Left forelimb (tissue), 1 donor: ENCODE measurements around the gene HBZ.
A peak's percentile ranks its signal among the peaks of the same experiment; 100 is the strongest.
"Not testable (repeated sequence)": the region's sequence is repeated elsewhere in the genome, so short reads cannot be mapped to it uniquely, and the experiment has no call there.

Source experiments
- DNase-seq: peaks from one replicate; pipeline ENCODE4 v3.0.0-alpha.2; 2018; ENCODE audit warnings: low spot score

Gene HBZ

GRCh38 chr16:179211-180092 is 27.0 kb downstream of the HBZ start:
- no peak for DNase-seq

- no peak for DNase-seq
Observed at GRCh38 chr16:180101-180675, 27.7 kb downstream of the HBZ start, which contains the start of gene HBQ1. Gene HBQ1 (plus strand): TSS chr16:180459. CDS start chr16:180487, 28 bp downstream.

DNA sequence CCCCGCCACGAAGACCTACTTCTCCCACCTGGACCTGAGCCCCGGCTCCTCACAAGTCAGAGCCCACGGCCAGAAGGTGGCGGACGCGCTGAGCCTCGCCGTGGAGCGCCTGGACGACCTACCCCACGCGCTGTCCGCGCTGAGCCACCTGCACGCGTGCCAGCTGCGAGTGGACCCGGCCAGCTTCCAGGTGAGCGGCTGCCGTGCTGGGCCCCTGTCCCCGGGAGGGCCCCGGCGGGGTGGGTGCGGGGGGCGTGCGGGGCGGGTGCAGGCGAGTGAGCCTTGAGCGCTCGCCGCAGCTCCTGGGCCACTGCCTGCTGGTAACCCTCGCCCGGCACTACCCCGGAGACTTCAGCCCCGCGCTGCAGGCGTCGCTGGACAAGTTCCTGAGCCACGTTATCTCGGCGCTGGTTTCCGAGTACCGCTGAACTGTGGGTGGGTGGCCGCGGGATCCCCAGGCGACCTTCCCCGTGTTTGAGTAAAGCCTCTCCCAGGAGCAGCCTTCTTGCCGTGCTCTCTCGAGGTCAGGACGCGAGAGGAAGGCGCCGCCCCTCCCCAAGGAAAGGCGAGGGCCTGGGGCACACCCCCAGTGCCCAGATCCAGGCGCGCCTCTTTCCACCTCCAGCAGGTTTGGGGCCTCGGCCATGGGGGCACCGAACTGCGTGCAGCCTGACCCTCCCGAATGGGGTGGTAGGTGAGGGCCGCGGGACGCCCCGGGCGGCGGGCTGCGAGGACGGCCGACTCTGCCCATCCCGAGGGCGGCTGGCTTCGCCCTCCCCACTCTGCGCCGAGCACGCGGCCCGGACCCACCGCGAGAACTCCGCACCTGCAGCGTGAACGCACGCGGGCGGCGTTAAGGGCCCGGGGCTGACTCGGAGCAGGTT is 28.5 kb downstream of the HBZ start:
- no peak for DNase-seq

DNA sequence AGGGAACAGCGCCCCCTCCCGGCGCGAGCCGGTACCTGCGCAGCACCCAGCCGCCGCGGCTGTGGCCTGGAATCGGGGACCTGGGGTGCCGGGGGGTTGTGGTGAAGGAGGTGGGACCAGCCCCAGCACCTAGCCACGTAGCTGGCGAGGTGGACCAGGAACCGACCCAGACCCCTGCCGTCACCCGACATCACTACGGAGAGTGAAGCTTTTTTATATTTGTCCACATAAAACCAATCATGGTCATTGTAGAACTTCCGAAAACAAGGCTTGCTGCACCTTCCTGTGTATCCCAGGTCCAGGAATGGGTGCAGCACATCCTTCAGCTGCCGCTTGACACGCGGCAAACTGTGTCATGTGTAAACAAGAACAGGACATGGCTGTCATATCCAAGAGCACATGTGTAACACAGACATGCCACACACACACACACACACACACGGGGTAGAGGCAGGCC is 29.1 kb downstream of the HBZ start:
- peak; percentile 85 for DNase-seq

- DNase-seq, result no peak
Observed at GRCh38 chr16:183005-183404, 30.6 kb downstream of the HBZ start.

GRCh38 chr16:185213-185612 is 32.8 kb downstream of the HBZ start:
- no peak for DNase-seq

DNA sequence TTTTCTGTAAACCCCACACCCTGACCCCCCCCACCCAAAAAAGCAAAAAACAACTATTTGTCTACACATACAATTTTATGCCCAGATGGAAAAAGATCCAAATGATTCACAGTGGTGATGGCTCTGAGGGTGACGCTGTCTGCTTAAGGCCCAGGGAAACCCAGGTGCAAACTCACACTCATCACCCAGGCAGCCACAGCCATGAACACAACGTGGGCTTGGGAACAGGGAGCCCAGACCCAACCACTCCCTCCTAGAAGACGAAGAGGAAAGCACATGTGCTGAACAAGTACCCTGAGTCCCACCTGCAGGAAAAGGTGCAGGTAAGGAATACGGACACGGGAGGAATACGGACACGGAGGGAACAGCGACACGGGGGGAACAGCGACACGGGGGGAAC is 33.2 kb downstream of the HBZ start:
- no peak for DNase-seq

GRCh38 chr16:187330-187729 is 34.9 kb downstream of the HBZ start:
- DNase-seq, result no peak

GRCh38 chr16:188674-189073 is 36.2 kb downstream of the HBZ start:
- DNase-seq, result no peak

DNA sequence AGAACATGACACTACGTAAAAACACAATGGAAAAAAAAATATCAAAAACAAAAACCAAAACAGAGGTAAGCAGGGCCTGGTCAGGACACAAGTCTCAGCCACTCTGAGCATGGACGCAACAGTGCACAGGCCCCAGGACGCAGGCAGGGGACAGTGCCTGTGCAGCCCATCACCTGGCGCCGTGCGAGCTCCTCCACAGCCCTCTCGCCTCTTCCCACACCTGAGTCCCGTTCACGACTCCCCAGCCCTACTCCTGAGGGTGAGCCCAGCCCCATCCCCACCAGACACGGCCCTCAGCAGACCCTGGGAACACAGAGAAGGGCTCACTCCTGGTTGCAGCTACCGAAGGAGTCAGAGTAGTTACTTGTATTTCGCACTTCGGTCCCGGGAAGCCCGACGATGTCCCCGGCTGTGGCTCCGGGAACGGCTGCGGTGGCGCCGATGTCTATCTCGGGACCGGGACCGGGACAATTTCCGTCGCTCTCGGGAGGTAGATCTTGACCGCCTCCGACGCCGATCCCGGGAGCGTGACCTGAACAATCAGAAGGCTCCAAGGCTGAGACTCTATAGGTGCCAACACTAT is 37.3 kb downstream of the HBZ start:
- no peak for DNase-seq

DNA sequence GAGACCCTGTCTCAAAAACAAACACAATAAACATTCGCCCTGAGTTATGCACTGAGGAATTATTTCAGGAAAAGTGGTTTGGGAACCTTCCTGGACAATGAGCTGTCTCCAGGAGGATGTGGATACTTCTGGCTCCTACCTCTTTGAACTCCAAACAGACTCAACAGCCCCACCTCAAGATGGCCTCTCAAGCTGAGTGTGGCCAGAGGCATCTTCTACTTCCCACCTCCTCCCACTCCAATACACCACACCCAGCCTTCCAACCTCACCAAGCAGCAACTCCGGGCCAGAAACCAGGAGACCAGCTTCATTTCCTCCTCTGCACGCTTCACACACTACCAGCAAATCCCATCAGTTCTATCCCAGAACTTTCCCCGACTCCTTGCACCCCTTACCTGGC is 39.4 kb downstream of the HBZ start:
- DNase-seq, result no peak

DNA sequence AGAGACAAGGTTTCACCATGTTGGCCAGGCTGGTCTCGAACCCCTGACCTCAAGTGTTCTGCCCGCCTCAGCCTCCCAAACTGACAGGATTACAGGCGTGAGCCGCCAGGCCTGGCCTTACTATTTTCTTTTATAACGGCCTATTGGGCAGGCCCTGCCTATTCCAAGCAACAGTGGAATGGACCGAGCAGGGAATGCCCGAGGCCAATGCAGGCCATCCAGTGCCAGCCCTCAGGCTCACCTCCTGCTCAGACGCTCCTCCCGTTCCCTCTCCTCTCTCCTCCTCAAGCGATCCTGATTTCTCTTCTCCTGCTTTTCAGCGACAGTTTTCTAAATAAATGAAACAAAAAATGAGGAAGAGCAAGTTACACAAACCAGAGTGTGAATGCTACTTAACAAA is 40.2 kb downstream of the HBZ start:
- DNase-seq, result no peak

- no peak for DNase-seq
Observed at GRCh38 chr16:193441-193840, 41.0 kb downstream of the HBZ start.

GRCh38 chr16:194516-194915 is 42.1 kb downstream of the HBZ start:
- no peak for DNase-seq

GRCh38 chr16:200388-200787 is 47.9 kb downstream of the HBZ start:
- no peak for DNase-seq

GRCh38 chr16:203246-203645 is 50.8 kb downstream of the HBZ start:
- DNase-seq, result no peak

GRCh38 chr16:204046-204445 is 51.6 kb downstream of the HBZ start:
- not testable (repeated sequence) for DNase-seq
